A549 treated with dexamethasone at 1 μM for 4 hours (cell line): ENCODE data around the gene DNAJA1. TPM values are rescaled to one million over a fixed set of nuclear protein-coding genes. Genes with fewer than 3 reads are reported as not detected.

Source experiments
- total RNA-seq: library from RNA; stranded (reverse); fragments of 200-300 nt; extraction: Qiagen RNA extraction; gene quantifications from 5 replicates; pipeline ENCODE4 v1.2.3, GENCODE V29; 2022

The DNAJA1 gene
- total RNA-seq = 213 to 252 TPM (median 233 TPM) in 5 replicates

DNA sequence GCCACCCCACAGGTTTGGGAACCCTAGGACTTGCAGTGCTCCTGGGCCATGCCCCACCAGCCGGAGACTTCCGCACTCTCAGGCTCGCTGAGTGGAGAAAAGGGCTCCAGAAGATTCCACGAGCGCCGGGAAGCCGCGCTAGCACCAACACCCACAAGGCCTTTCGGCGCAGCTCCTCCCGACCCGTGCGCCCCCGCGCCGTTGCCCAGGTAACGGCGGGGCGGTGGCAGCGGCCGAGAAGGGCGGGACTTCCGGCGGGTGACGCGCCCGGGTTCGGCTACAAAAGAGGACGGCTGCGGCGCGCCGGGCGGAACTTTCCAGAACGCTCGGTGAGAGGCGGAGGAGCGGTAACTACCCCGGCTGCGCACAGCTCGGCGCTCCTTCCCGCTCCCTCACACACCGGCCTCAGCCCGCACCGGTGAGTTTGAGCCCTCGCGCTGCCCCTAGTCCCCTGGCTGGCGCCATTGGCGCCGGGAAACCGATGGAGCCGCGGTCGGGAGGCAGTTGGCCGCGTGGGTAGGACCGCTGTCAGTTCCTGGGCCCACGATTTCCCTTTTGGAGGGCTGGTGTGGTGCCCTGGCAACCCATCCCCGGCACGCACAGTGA lies at the start of gene DNAJA1:
Gene DNAJA1 (plus strand): TSS at position 308 of the 606 bp plus-strand sequence. CDS start 1,212 bp downstream, outside the sequence.

DNA sequence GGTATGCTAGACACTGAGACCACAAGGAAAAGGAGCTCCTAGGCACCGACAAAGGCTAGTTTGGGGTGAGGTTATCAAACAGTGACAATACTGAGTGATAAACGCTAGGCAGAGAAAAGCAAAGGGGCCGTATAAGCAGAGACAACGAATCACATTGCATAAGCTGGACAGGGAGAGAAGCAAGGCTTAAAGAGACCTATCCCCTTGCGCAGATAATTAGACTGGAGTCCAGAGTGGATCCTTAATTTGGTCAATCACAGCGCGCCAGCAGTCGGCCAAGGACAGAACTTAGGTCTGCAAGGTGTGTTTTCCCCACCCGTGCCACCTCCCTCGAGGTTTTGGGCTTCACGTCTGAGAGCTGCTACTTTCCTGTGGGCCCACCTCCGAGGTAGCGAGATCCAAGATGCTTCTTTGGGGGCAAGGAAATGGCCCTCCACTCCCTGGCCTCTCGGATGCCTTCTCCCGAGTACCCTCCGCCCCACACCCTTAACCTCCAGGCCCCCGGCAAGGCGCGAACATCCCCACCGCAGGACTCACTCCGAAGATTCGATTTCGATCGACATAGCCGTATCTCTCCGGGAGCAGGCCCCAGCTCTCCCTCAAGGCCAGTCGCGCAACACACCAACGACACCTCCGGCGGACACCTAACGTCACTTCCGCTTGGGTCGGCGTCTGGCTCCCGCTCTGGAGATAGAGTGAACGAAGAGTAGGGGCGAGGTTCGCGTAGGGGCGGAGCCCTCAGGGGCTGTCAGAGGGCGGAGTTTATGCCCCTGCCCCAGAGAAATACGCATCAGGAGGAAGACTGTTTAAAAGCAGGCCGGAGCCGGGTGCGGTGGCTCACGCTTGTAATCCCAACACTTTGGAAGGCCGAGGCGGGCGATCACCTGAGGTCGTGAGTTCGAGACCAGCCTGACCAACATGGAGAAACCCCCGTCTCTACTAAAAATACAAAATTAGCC lies 51.3 kb downstream of the DNAJA1 start, which contains the start of gene SMU1:
Gene SMU1 (minus strand): TSS at position 629 of the 959 bp plus-strand sequence. CDS start 66 bp downstream, at position 563.

Other genes with a start within 250 kb of the DNAJA1 start
- 0.02 TPM in 3 of 5 replicates, not detected in the others for gene TMEM215, start 241.7 kb upstream of the DNAJA1 start, total RNA-seq
- gene APTX, start 23.6 kb upstream of the DNAJA1 start, total RNA-seq = 38.6 to 49.8 TPM (median 41.6 TPM) in 5 replicates
- gene SMU1, start 51.4 kb downstream of the DNAJA1 start, total RNA-seq = 19.6 to 22.3 TPM (median 20.8 TPM) in 5 replicates
- 192 to 266 TPM (median 260 TPM) in 5 replicates for gene B4GALT1, start 142.1 kb downstream of the DNAJA1 start, total RNA-seq
- not detected in 5 replicates for gene SPINK4, start 214.9 kb downstream of the DNAJA1 start, total RNA-seq
- 109 to 119 TPM (median 114 TPM) in 5 replicates for gene BAG1, start 239.4 kb downstream of the DNAJA1 start, total RNA-seq
- gene CHMP5, start 239.8 kb downstream of the DNAJA1 start, total RNA-seq = 61.5 to 75.7 TPM (median 63.9 TPM) in 5 replicates